ENCODE measurements around the gene LPCAT1. TPM values are rescaled to one million over a fixed set of nuclear protein-coding genes. Genes with fewer than 3 reads are reported as not detected.

Gene LPCAT1
- total RNA-seq, 1 donor from 2014 or later: 11.0 TPM

GRCh38 chr5:1555808-1556731 lies 32.3 kb upstream of the LPCAT1 start:
- TF ChIP-seq CTCF (IDR thresholded peaks at IDR 0.05; ENCODE audit: borderline replicate concordance): no peak
- peaks cover 9% of the 10 kb centered on the region for H3K4me1 ChIP-seq
- DNase-seq: no peak

GRCh38 chr5:1555011-1555807 lies 31.4 kb upstream of the LPCAT1 start:
- Histone ChIP-seq H3K27ac (replicated peaks) (no peak overlapping the region), H3K36me3 (no peaks in the 10 kb centered on the region), H3K9me3 (replicated peaks) (no peaks in the 10 kb centered on the region), H3K4me3 (no peak overlapping the region), H3K4me1 (peaks cover 9% of the 10 kb centered on the region), H3K27me3 (ENCODE audit: low read depth) (peaks cover 4% of the 10 kb centered on the region)
- intact Hi-C loops (cut with micrococcal nuclease): no loop called here
- no peak for DNase-seq
- no peak for TF ChIP-seq CTCF (IDR thresholded peaks at IDR 0.05; ENCODE audit: borderline replicate concordance)

More at GRCh38 chr5:1555808-1556731, 32.3 kb upstream of the LPCAT1 start:
- peaks cover 4% of the 10 kb centered on the region for H3K27me3 ChIP-seq (ENCODE audit: low read depth)
- intact Hi-C loops (cut with micrococcal nuclease): no loop called here
- no peak overlapping the region for H3K4me3 ChIP-seq
- no peak overlapping the region for H3K27ac ChIP-seq (replicated peaks)
- H3K9me3 ChIP-seq (replicated peaks): no peaks in the 10 kb centered on the region
- H3K36me3 ChIP-seq: no peaks in the 10 kb centered on the region

GRCh38 chr5:1554410-1554967 lies 30.7 kb upstream of the LPCAT1 start:
- DNase-seq: no peak
- peaks cover 4% of the 10 kb centered on the region for H3K27me3 ChIP-seq (ENCODE audit: low read depth)

GRCh38 chr5:1553539-1554409 lies 30.0 kb upstream of the LPCAT1 start:
- no peak overlapping the region for H3K27ac ChIP-seq (replicated peaks)
- H3K4me1 ChIP-seq: peaks cover 9% of the 10 kb centered on the region
- no peak for DNase-seq
- peaks cover 4% of the 10 kb centered on the region for H3K27me3 ChIP-seq (ENCODE audit: low read depth)
- no peaks in the 10 kb centered on the region for H3K36me3 ChIP-seq
- H3K9me3 ChIP-seq (replicated peaks): no peaks in the 10 kb centered on the region
- intact Hi-C loops (cut with micrococcal nuclease): no loop called here
- no peak for TF ChIP-seq CTCF (IDR thresholded peaks at IDR 0.05; ENCODE audit: borderline replicate concordance)
- no peak overlapping the region for H3K4me3 ChIP-seq

More at GRCh38 chr5:1554410-1554967, 30.7 kb upstream of the LPCAT1 start:
- no peak for TF ChIP-seq CTCF (IDR thresholded peaks at IDR 0.05; ENCODE audit: borderline replicate concordance)
- no peaks in the 10 kb centered on the region for H3K36me3 ChIP-seq
- no peak overlapping the region for H3K27ac ChIP-seq (replicated peaks)
- peaks cover 9% of the 10 kb centered on the region for H3K4me1 ChIP-seq
- H3K9me3 ChIP-seq (replicated peaks): no peaks in the 10 kb centered on the region
- intact Hi-C loops (cut with micrococcal nuclease): no loop called here
- H3K4me3 ChIP-seq: no peak overlapping the region
